PC-3 (cell line): Measurements from ENCODE around the gene MSL3.

Source experiments
- CTCF ChIP-seq: fragments of 300-600 bp; sonication (generic); conservative IDR thresholded peaks from 2 replicates; pipeline ENCODE4 v1.5.1; 2017; ENCODE audit warnings: antibody characterized with exemption, low read depth, mild to moderate bottlenecking, low read length
- EZH2 ChIP-seq: fragments of 300-600 bp; sonication (generic); IDR thresholded peaks from one replicate; pipeline ENCODE4 v1.6.1; 2017; ENCODE audit warnings: antibody characterized with exemption, mild to moderate bottlenecking, low read length; ENCODE audit not compliant: unreplicated experiment

GRCh38 chrX:11754958-11755645 is 2.9 kb upstream of the MSL3 start:
- no peak for TF ChIP-seq CTCF
- TF ChIP-seq EZH2 = no peak
